Fibroblast of skin of abdomen (primary cell): Measurements from ENCODE around the gene IFITM1.
"Not testable (repeated sequence)": the region's sequence is repeated elsewhere in the genome, so short reads cannot be mapped to it uniquely, and the experiment has no call there.

Source experiments
- DNase-seq: peaks from one replicate; pipeline ENCODE4 v3.0.0-alpha.2; 2013

The IFITM1 gene

DNA sequence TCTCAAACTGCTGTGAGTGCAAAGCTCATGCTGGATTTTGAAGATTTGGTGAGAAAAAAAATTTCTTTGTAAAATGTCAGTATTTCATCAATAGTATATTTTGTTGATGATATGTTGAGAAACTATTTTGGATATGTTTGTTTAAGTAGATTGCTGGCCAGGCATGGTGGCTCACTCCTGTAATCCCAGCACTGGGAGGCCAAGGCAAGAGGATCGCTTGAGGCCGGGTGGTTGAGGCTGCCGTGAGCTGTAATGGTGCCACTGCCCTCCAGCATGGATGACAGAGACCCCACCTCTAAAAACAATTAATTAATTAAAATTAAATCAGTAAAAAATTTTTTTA is 13.7 kb downstream of the IFITM1 start:
- no peak for DNase-seq

DNA sequence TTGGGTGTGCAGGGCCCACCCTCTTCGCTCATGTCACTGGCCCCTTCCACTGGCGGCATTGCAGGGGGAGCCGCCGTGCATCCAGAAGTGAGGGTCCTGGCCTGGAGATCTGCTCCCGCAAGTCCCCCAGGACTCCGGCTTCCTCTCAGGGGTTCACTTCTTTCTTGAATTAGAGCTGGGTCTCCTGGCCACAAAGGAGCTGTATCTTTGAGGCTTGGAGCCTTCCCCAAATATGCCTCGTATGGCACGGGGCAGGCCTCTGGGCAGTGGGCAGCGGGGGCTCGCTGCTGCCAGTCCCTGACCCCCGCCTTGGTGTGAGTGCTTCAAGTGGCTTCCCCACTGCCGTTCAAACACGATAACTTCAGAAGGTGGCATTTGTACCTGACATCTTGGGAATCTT is 14.2 kb downstream of the IFITM1 start:
- DNase-seq, result no peak

DNA sequence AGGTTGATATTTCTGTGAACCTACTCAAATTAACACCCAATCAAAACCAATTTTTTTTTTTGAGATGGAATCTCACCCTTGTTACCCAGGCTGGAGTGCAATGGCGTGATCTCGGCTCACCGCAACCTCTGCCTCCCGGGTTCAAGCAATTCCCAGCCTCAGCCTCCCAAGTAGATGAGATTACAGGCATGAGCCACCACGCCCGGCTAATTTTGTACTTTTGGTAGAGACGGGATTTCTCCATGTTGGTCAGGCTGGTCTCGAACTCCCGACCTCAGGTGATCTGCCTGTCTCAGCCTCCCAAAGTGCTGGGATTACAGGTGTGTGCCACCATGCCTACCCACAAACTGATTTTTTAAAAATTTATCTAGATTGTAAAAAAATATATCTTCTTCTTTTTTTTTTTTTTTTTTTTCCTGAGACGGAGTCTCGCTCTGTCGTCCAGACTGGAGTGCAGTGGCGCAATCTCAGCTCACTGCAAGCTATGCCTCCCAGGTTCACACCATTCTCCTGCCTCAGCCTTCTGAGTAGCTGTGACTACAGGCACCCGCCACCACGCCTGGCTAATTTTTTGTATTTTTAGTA is 14.8 kb downstream of the IFITM1 start:
- not testable (repeated sequence) for DNase-seq

DNA sequence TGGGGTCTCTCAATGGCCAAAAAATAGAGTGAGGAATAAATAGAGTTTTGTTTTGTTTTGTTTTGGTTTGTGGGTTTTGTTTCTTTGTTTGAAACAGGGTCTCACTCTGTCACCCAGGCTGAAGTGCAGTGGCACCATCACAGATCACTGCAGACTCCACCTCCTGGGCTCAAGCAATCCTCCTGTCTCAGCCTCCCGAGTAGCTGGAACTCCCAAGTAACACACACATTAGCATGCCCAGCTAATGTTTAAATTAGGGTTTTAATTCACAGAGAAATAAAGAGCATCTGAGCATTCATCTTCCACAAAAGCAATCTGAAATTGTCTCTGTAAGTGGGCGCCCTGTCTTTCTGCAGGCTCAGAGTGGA is 16.0 kb downstream of the IFITM1 start:
- DNase-seq, result no peak

DNA sequence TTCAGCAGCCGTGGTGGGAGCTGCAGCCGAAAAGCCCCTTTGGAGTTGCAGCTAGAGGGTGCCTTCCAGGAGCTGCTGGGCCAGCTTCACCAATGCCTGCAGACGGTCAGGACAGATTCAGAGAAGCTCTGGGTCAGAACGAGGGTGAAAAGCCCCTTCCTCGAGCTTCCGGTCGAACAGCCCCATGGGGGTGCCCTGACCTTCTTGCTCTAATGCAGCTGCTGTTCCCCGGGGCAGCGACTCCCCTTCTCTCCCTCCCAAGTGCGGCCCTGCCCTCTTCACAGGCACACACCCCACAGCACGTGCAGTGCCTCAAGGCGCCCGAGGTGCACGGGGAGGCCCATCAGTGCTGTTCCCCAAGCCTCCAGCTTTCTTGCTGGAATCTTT is 16.5 kb downstream of the IFITM1 start:
- DNase-seq, result no peak

DNA sequence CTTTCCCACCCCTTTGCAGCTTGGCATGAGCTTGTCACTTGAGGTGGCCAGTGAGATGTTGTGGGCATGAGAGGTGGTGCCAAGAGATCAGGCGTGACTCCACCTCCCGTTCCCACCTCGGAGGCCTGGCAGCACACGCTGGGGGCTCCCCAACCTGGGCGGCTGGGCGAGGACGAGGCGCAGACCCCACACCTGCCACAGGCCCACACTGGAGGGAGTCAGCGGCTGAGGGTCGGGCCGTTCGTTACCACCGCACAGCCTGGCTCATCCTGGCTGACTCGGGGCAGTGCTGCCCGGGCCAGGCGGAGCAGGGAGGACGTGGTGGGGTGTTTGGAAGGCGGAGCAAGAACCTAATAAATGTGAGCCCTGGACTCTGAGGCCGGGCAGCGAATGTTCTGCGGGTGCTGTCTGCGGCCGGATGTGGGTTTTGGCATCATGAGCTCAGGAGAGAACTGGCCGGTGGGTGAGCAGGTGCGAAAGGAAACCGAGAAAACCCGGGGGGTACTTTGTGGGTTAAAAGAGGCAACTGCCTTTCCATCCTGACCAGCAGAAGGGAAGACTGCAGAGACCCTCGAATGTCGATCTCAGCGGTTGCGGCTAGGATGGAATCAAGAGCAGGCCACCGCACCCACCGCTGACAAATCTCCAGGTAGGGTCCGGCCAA is 17.0 kb downstream of the IFITM1 start:
- no peak for DNase-seq

DNA sequence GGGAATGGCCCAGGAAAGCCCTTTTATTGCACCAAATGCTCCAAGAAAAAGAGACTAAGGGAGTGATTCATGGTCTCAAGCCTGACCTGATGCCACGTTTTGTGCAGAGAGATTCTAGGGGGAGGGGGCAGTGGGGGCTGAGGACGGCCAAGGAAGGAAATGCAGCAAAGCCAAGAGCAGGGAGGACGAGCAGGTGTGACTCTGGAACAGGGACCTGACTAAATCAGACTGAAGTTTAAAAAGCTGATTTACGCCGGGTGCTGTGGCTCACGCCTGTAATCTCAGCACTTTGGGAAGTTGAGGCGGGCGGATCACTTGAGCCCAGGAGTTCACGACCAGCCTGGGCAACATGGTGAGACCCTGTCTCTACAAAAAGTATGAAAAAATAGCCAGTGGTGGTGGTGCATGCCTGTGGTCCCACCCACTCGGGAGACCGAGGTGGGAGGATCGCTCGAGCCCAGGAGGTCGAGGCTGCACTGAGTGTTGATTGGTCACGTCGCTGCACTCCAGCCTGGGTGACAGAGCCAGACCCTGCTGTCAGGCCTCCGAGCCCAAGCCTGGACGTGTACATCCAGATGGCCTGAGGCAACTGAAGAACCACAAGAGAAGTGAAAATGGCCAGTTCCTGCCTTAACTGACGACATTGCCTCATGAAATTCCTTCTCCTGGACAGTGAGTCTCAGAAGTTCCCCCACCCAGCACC is 17.7 kb downstream of the IFITM1 start:
- no peak for DNase-seq

DNA sequence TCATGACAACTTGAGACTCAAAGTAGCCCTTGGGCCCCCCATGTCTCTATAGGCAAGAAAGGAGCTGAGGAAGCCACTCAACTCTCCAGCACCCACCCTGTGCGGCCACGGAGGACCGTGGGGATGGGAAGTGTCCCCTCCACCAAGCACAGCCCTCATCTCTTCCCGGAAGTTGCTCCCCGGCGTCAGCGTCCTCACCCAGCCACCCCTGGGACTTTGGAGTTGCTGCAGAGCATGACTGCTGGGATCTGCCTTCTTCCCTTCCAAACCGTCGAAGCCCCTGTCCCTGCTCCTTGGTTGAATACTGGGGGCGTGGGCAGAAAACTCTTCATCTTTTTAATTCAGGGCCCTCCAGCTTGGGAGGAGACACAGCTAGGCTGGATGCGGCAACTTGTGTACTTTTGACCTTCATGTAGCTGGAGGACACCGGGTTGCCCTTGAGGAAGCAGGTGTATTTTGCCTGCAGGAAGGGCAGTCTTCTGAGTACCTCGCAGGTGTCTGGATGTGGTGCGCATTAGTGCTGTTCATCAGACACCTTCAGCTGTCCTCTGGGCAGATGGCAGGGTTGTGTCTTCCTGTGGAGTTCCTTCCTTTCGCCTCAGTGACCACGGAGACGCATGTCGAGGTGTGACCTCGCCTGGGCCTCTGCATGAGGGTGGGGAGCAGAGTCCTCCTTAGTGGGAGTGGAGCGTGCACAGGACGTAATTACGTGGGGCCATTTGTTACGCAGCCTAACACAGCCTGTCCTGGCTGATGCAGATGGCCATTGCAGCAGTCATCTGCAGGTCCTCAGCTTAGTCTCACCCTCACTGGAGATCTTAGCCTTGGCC is 19.0 kb downstream of the IFITM1 start:
- DNase-seq, result no peak

DNA sequence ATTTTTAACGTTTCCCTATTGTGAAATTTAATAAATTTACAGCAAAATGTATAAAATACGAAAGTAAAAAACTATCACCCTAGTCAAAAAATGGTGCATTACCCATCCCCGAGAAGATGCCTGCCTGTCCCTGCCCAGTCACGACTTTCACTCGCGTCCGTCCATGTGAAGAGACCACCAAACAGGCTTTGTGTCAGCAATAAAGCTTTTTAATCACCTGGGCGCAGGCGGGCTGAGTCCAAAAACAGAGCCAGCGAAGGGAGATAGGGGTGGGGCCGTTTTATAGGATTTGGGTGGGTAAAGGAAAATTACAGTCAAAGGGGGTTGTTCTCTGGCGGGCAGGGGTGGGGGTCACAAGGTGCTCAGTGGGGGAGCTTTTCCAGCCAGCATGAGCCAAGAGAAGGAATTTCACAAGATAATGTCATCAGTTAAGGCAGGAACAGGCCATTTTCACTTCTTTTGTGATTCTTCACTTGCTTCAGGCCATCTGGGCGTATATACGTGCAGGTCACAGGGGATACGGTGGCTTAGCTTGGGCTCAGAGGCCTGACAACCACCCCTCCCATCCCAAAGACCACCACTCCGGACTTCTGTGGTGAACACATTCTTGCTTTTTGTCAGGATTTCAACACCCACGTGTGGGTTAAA is 19.9 kb downstream of the IFITM1 start:
- not testable (repeated sequence) for DNase-seq

DNA sequence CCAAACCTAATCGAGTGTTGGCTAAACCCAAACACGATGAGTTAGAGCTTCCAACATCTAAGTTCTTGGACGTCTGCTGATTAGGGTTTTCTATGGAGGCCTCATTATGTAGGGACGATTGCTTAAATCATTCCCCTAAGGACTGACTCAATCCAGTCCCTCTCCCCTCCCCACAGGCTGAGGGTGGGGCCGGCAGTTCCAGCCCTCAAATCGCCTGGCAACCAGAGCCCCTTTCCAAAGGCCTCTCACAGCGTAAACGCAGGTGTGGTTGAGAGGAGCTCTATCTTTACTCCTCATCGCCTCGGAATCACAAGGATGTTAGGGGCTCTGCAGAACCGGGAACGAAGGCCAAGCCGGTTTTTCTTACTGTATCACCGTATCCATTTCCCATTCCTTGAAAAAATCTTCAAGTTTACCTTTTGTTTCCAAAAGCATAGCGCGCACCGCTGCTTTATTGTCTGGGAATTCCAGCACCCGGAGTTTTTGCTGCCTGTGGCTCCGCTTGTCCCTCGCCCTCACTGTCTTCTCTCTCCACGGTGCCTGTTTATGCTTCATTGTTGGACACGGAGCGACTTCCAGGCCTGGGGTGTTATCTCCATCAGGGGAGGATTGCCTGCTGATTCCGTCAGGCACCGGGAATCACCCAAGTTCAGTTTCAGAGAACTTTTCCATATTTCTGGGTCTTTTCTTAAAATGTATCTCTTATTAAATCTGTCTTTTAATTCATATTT is 20.6 kb downstream of the IFITM1 start:
- DNase-seq, result no peak

DNA sequence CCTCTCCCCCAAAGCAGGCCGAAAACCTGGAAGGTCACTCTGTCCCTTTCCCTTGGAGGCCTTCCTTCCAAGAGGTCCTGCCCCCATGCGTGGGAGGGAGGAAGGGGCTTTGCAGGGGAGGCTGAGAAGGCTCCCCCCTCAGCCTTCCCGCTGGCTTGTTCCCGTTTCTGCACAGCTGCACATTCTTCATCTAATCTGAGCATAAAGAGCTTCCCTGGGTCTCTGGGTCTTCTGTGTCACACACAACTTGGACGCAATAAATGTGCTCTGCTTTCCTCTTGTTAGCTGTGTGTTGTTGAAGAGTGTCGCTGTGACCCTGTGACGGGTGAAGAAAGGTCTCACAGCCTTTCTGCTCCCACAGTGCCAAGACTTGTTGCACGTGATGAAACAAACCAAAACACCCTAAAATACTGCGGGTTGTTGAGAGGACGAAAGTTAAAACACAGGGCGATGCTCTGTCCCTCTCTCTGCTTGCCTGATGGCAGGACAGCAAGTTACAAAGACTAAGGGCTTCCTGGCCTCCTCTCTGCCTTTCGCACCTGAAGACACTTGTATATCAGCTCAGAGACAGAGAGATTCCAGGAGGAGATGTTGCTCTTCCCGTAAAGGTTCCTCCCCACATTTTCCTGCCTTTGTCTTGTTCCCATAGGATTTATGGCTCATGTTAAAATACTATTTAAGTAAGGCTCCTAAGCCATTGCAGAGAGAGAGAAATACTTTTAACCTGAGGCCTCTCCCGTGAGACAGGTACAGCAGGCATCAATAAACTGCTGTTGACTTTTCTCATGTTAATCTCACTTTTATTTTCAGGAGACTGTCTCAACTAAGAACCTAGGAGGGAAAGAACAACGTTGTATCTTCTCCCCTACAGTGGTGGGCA is 22.2 kb downstream of the IFITM1 start:
- no peak for DNase-seq

DNA sequence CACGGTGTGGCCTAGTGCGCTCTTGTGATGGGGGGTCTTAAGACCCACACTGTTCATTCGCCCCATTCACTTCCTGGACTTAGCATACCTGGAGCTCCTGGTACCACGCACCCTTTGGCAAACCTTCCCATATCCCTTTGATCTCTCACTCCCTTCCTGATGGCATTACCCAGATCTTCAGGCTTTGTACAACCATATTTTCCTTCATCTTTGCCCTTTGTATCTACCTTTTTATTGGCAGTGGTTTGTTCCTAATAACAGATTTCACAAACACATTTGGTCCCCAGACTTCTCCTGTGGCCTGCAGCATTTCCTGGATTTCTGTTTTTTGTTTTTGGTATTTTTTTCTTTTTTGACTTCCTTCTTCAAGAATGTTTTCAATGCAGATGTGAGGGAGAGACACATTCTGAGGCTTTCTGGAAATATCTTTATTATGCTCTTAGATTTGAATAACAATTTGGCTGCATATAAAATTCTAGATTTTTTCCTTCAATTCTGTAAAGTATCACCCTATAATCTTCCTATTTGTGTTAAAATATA is 22.9 kb downstream of the IFITM1 start:
- DNase-seq, result no peak

DNA sequence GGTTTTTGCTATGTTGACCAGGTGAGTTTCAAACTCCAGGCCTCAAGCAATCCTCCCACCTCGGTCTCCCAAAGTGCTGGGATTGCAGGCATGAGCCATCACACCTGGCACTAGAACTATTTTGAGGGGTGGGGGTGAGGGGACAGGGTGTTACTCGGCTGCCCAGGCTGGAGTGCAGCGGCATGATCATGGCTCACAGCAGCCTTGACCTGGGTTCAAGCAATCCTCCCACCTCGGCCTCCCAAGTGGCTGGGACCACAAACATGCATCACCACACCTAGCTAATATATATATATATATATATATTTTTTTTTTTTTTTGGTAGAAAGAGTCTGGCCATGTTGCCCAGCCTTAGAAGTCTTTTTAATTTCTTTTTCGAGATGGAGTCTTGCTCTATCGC is 23.9 kb downstream of the IFITM1 start:
- no peak for DNase-seq

DNA sequence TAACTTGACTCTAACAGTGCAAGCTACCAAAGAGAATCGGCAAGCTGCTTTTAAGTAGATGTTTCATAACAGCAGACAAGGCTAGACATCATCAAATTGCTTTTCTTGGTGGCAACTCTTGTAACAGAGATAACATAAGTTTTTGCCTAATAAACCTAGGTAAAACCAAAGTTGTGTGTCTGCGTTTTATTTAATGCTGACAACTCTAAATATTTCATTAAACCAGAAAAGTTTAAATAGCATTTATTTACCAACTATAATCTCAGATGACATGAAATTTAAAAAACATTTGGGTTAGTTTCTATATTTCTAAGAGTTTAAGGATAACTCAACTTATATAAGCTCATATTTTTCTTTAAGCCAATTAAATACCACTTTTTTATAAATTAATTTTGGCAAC is 26.1 kb downstream of the IFITM1 start:
- no peak for DNase-seq

DNA sequence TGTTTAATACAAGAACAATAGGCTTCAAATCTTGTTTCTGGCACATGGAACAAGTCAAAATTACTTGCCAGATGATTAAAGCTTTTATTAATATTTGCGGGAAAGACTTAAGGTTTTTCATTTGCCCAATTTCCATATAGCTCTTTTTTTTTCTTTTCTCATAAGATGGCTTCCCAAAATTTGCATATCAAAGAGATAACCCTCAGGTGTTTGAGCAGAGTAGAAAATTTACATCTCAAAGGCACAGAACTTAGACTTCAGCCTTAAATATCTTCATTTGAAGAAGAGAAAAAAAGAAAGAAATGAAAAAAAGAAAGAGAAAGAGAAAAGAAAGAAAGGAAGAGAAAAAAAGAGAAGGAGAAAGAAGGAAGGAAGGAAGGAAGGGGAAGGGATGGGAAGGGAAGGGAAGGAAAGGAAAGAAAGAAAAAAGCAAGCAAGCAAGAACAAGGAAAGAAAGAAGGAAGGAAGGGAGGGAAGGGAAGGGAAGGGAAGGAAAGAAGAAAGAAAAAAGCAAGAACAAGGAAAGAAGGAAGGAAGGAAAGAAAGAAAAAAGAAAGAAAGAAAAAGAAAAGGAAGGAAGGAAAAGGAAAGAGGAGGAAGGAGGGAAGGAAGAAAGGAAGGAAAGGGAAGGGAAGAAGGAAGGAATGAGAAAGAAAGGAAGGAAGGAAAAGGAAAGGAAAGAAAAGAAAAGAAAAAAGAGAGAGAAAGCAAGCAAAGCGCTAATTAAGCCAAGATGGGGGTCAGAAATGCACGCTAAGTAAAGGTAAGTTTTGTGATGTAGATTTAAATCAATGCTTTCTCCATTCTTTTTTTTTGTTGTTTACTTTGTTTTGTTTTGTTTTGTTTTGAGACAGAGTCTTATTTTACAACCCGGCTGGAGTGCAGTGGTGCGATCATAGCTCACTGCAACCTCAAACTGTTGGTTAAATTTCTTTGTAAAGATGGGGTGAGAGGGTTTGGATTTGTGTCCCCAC is 27.0 kb downstream of the IFITM1 start:
- no peak for DNase-seq

DNA sequence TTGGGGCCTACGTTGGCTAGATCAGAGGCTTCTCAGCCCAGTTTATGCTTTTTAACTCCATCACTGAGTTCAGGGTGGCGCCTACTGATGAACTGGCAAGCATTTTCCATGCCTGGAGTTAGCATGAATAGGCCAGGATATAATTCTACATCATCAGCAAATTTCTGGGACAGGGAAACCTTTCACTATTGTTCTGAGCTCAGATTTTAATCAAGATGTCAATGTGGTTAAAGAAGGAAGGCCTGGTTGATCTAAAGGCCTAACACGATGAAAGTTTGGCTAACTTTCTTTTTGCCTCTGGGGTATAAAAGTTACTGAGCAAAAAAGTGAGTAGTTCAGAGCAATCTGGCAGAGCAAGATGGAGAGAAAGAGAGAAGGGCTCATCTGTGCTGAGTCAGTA is 28.5 kb downstream of the IFITM1 start:
- DNase-seq, result no peak

DNA sequence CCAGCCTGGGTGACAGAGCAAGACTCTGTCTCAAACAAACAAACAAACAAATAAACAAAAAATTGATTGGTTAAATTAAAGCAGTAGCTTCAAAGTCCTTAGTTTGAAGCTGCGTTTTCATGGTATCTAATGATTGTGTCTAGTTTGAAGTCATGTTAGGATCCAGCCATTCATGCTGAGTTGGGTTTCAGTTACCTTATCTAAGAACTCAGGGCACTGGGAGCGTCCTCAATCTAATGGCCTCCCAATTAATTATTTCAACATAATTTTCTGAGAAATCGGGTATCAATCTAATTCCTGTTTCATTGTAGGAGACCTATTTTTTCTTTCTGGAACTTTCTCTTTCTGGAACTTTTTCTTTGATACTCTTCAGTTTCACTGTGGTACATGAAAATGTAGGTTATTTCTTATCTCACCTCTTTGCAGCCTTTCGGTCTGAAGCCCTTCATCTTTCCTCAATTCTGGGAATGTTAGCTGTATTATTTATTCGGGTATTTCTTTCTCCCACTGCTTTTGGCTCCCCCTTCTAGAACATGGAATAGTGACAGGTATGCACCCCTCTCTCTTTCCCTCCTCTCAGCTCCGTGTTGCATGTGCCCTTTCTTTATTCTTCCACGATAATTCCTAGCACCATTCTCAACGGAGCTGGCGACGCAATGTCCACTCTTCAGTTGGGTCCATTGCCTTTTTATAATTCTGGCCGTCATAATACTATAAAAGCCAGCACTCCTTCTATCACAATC is 31.2 kb downstream of the IFITM1 start:
- no peak for DNase-seq

DNA sequence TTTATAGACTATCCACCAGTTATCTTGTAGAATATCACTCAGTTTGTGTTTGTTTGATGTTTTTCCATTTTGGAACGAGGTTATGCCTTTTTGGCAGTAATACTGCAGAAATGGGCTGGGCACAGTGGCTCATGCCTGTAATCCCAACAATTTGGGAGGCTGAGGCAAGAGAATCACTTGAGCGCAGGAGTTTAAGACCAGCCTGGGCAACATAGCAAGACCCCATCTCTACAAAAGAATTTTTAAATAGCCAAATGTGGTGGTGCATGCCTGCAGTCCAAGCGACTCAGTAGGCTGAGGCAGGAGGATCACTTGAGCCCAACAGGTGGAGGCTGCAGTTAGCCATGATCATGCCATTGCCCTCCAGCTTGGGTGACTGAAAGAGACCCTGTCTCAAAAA is 32.7 kb downstream of the IFITM1 start:
- no peak for DNase-seq
